DMS153 (cell line): ENCODE results near the gene KRT85.
"Not testable (repeated sequence)": the region's sequence is repeated elsewhere in the genome, so short reads cannot be mapped to it uniquely, and the experiment has no call there.

Source experiments
- DNase-seq: peaks from one replicate; lab custom pipeline; 2025; lab: John Stamatoyannopoulos, UW

Gene KRT85

DNA sequence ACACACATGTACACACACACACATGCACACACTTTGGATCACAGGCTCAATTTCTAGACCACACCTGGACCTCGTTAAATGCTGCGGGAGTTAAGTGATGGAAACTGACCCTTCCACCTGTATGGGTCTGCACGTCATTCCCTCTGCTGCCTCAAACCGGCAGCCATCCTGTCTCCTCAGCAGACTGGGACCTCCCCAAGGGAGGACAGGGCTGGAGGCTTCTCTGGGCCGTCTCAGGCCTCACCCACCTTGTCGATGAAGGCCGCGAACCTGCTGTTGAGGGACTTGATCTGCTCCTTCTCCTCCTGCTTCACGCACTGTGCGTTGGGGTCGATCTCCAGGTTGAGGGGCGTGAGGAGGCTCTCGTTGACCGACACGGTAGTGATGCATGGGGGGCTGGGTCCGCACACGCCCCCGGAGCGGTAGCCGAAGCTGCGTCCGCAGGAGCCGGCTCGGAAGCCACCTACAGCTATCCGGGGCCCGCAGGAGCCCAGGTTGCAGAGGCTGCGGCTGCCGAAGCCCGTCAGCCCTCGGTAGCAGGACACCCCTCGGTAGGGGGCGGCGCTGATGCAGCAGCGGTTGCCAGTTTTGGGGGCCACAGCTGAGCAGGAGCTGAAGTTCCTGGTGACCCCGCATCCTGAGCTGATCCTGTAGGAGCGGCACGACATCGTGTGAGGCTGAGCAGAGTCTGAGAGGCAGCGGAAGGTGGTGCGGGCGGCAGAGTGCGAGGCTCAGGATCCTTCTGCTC, at the start of gene KRT85:
Gene KRT85 (minus strand): TSS at position 744 of the 748 bp plus-strand sequence. CDS start 76 bp downstream, at position 668.
- no peak for DNase-seq

DNA sequence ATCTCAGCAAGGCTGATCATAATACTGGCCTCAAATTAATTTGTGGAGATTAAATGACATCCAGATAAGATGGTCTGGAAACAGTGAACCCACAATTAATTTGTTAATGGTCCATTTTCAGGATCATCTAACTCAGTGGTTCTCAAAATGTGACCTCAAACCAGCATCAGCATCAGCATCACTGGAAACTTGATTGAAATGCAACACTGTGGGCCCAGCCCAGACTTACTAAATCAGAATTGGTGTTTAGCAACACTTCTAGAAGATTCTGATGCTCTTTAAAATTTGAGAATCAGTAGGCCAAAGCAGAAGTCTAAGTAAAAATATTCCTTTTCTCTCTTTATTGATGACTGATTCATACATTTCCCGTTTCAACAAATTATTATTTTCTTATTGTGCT, 49.5 kb upstream of the KRT85 start:
- no peak for DNase-seq

DNA sequence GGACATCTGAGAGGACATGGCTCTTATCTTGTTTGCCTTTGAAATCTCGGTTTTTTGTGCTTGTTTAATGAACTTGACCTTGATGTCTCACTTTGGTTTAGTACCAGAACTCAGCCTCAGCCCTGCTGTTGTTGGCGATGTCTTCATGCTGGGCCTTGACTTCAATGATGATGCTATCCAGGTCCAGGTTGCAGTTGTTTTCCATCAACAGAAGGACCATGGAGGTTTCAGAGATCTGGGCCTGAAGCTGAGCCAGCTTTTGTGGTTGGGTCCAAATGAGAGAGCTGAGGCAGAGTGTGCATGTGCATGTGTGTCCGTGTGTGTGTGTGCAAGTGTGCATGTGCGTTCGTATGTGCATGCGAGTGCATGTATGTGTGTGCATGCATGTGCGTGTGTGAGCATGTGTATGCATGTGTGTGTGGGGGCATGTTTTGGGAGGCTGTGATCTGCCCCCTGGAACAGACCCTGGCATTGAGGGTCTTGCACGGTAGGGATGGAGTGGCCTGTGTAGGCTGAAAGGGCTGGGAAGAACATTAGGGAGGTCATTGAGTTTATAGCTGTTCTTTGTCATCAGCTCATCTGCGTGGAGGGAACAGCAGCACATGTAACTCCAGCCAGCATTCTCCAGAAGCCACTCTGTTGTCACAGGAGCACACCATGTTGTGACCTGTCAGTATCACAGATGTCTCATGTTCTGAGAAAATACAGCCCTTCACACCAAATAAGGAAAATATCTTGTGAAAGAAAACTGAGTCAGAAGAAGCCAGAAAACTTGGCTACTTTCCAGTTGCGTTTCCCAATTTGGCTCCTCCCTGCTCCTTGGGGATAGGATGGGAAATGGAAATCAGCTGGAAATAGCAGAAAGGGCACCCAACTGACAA, 48.8 kb upstream of the KRT85 start:
- no peak for DNase-seq

DNA sequence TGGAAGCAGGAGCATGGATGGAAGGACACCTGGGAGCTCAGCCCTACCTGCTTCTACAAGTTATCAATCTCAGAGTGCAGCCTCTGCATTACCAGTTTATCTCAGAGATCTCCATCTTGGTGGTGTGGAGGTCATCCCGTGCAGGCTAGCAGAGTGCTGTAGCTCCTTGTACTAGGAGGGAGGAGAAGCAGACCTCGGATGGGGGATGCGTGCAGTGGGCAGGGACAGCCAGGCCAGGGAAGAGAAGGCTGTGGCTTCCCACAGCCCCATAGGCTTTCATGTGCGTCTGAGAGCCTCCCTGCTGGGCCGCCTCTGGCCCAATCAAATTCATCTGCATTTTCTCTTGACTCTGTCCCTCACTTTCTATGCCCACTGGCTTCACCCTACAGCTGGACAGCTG, 47.7 kb upstream of the KRT85 start:
- DNase-seq = no peak

DNA sequence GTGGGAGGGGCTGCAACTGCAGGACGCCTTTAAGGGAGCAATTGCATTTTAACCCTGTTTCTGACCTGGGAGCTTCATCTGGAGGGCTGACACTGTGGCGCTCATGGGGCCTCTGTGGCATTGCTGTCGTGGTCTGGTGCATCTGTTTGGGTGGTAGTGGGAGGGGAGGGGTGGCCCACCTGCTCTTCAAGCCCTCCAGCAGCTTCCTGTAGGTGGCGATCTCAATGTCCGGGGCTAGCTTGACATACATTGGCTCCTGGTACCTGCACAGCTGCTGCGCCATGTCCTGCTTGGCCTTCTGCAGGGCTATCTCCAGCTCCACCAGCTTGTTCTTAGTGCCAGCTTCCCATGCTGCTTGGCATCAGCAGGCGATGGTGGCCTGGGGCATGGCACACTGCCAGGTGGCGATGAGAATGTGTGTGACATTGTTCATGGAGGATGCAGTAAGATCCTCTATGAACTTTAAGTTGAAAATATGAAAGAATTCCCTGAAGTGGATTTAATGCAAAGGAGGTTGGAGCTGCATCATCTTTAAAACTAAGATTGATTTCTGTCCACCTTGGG, 46.6 kb upstream of the KRT85 start:
- no peak for DNase-seq

DNA sequence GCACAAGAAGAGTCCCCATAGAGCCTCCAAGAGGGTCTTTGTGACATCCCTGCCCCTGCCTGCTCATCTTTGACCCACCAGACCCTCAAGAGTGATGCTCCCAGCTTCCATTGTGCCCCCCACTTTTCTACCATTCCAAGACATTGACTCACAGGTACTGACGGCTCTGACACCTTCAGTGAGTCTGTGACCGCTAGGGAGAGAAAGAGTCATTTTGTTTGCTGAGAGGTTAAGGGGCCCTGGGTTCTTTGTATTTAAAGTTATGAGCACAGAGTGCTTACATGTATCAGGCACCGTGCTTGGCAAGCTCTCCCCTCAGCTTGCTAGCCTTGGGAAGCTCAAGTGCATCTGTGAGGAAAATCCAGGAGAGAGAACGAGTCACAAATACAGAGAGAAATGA, 45.9 kb upstream of the KRT85 start:
- DNase-seq = no peak

DNA sequence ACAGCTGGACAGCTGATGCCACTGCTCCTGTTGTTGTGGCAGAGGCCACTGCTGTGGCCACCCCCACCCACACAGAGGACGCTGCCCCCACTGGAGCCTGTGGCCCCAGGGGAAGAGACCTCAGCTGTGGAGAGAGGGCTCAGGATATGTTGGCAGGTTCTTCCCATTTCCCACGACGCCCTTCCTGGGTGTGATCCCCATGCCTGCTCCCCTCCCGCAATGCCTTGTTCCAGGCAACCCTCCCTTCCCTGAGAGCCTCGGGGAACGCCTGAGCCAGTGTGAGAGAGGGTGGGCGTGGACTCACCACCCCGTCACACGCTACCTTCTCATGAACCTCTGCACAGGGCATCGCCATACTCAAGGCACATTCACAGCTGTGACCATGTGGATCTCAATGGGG, 44.5 kb upstream of the KRT85 start:
- no peak for DNase-seq

DNA sequence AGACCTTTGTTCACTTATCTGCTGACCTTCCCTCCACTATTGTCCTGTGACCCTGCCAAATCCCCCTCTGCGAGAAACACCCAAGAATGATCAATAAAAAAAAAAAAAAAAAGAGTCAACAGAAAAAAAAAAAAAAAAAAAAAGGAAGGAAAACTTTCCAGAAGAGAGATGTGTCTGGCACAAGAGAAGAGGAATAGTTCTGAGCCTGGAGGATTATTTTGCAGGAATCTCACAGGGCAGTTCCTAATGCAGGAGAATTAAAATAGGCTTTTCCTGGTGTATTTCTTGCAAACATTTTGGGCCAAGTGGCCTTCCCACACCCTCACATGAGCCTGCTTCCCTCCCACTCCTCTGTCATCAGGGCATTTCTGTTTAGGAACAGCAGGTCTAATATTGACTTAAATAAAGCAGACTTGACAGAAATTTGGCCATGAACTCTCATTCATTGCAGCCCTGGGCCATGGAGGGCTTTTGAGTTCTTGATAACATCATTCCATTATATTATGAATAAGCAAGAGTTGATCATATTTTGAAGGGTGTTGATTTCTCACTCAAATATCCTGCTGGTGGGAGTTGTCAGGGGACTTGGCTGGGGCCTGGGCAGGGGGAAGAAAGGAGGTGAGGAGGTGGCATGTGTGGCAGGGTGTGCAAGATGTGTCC, 43.4 kb upstream of the KRT85 start:
- DNase-seq = not testable (repeated sequence)

DNA sequence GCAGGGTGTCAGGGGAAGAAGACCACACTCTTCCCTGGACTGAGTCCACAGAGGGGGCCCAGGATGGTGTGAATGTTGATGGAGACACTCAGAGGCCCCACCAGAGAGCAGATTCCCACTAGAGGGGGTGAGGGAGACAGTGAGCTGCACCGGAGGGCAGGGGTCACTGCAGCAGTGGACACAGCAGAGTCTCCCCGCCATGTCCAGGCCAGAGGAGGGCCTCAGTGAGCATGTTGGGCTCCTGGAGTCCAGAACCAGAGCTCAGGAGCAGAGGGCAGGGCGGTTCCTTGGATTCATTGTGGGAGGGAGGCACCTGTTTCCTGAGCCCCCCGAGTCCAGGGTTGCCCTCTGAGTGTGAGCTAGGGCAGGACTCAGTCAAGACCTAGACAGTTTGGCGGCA, 40.6 kb upstream of the KRT85 start:
- DNase-seq = no peak

DNA sequence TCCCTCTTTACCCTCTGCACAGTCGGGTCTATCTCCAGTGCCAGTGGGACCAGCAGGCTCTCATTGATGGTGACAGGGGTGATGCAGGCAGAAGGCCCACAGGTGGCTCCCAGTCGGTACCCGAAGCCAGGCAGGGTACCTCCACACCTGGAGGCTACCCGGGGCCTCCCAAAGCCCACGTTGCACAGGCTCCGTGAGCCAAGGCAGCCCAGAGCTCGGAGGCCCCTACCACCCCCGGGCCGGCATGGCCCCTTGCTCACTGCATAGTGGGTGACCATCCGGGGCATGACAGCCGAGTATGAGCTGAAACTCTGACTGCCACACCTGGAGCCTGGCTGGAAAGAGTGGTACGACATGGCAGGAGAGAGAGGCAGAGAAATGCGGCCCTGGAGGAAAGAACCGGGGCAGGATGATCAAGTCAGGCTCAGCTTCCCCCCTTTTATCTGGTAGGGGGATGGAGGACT, 38.7 kb upstream of the KRT85 start, which contains the start of gene KRT82:
Gene KRT82 (minus strand): TSS at position 414 of the 464 bp plus-strand sequence. CDS start 58 bp downstream, at position 356.
- no peak for DNase-seq

DNA sequence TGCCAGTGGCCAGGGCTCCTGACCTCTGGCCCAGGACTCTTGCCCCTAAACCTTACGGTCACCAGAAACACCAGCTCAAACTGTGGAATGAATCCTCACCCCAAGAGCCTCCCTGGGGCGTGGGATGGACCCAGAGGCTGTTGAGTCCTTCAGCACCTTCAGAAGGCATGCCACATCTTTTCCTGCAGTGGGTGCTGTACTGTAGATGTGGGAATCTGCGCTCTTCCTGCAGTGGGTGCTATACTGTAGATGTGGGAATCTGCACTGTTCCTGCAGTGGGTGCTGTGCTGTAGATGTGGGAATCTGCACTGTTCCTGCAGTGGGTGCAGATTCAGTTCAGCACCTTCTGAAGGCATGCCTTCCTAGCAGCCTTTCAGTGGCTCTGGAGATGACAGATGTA, 37.7 kb upstream of the KRT85 start:
- DNase-seq = no peak

DNA sequence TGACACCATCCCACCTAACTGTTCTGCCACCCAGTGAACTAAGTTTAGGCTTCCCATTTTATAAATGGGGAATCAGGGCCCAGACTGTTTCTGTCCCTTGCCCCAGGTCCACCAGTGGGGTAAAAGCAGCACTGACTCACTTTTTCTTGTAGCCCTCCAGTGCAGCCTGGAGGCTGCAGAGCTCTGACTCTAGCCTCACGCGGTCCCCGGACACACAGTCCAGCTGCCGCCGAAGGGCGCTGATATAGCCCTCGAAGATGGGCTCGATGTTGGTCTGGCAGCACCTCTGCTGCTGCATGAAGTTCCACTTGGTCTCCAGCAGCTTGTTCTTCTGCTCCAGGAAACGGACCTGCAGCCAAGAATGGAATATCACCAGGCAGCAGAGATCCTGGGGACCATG, 36.3 kb upstream of the KRT85 start:
- DNase-seq = no peak

DNA sequence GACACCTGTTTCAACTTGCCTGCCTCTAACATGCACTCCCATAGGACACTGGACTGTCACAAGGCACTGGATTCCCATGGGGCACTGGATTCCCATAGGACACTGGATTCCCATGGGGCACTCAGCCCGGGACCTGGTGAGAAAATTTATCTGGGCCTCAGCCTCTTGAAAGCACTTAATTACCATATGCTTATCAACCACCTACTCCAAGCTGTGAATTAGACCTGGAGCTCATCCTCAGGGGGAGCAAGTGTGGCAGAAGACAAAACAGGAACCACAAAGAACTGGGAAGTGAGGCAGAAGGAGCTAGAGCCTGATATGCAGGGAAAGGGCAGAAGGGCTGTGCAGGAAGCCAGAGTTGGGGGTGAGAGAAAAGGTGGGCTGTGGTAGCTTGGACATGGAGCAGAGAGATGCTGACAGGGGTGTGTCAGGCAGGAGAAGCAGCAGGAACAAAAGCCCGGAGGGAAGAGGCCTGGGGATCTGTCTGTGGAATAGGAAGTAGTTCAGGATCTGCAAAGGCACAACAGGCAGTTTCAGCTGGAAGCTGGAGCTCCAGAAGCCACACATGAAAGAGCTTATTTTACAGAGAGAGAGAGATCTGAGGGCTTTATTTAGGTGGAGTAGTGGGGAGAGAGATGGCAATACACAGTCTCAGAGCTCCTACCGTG, 35.7 kb upstream of the KRT85 start:
- no peak for DNase-seq

DNA sequence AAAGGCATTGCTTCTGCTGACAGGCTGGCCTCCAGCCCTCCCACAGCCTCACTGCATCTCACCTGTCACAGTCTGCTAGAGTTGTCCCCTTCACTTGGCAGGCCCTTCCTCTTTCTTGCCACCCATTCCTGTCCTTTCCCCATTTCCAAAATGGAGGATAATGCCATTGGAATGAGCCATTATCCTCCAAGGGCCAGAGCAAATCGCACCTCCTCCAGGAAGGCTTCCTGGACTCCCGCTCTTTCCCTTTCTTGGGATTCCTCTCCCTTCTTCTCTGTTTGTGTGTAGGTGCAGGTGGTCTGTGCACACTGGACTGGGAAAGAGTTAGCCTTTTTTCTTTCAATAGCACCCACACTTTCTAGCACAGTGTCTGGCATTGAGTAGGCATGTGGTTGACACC, 35.1 kb upstream of the KRT85 start:
- no peak for DNase-seq

DNA sequence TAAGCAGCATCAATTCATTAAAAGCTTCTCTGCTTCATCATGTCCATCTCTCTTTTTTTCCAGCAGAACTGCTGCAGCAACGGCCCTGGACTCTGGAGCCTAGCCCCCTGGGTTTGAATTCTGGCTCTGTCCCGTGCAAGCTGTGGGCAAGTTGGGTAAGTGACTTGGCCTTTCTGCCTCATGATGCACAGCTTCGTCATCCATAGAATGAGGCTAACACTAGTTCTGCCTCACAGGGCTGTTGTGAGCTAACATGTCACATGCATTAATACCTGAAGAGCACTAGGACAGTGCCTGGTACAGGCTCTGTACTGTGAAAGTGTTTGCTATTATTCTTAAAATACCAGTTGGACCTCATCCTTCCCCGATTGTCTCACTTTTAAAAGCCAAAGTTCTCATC, 34.6 kb upstream of the KRT85 start:
- DNase-seq = no peak

DNA sequence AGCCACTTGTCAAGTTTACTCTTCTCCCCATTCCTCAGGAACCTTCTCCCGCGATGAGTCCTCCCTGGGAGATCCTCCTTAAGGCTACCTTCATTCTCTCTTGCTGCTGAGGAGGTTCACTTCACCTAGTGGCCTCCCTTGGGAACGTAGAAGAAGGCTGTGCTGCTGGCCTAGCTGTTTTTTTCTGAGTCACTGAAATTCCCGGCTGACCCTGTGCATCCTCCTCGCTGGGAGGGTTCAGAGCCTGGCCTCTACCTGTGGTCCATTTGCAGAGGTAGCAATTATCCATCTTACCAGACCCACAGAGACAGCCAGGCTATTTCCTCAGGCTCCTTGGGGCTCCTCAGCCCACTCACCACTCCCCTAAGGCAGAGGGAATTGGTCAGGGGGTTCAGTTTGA, 34.2 kb upstream of the KRT85 start:
- DNase-seq = no peak

DNA sequence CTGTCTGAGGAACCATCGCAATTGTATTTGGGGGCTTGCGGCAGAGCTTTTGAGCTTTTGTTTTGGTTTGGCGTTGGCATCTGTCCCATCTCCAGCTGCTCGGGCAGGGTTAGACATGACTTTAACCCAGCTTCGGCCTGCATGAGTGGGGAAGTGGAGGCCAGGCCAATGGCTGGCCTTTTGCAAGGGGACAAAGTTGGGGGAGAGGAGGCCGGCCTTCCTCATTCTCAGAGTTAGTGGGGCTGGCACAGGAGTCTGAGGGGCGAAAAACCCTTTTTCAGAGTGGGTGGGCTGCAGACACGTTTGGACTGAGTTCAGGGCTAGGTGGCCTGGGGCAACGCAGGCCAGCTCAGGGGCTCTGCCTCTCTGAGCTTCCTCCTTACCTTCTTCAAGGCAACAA, 33.6 kb upstream of the KRT85 start:
- DNase-seq = no peak

DNA sequence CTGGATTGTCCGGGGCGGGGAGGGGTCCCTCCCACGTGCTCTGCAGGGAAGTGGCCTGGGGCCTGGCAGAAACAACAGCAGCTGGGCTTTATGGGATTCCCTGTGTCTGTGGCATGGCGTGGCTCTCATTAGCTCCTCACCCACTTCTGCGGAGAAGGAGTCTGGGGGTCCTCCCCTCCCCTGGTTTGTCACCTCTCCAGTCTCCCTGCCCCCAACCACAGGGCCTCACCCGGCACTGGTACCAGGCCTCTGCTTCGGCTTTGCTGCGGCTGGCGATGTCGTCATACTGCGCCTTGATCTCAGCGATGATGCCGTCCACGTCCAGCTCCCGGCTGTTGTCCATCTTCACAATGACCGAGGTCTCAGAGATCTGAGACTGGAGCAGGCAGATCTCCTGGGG, 32.5 kb upstream of the KRT85 start:
- no peak for DNase-seq

DNA sequence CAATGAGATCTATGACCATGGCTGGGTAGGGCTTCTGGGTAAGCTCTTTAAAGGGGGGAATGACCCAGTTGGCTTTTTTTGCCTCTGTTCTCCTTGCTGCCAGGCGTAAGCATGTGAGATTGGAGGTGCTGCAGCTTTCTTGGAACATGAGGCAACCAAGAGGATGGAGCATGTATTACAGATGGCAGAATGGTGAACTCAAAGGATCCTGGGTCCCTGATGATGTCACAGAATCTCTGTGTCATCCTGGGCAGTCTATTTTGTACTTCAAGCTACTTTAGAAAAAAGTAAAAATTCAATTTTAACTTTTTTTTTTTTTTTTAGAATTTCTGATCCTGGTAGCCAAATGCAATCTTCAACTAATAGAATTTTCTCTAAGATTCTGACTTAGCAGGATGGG, 30.9 kb upstream of the KRT85 start:
- no peak for DNase-seq

DNA sequence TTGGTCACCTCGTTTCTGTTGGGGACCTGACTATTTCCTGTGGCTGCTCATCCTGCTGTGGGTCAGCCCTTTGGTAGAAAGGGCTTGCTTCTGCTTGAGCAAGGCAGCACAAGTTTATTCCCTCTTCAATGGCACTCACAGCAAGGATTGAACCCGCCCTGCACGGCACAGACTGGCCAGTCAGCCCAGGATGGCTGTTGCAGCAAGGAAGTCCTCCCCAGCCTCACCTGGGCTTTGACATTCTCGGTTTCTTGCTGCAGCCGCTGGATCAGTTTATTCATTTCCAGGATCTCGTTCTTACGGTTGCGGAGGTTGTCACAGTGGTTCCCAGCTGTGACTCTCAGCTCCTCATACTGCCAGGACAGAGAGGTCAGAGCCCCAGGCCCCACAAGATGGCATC, 29.4 kb upstream of the KRT85 start:
- DNase-seq = no peak

DNA sequence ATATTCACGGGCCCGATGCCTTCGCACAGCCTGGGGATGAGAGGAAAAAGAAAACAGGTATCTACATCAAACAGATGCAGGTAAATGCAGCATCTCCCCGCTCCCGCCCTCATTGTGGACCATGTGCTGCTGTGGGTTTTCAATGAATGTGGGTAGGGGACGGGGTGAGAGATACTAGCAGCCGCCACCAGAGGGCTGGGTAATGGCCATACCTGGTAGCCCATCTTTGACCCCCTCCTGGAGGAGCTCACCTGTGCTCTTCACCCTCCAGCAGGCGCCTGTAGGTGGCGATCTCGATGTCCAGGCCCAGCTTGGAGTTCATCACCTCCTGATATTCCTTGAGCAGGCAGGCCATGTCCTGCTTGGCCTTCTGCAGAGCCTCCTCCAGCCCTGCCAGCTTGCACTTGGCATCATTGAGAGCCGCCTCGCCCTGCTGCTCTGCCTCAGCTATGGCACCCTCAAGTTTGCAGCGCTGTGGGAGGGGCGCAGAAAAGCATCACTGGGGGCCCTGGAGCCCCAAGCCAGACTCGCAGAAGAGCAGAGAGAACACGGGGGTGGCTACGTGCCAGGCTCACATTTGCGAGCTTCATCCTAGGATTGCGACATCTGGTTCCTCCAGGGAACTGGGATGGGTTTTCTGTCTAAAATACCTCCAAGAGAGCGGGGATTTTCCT, 28.6 kb upstream of the KRT85 start:
- DNase-seq = peak; percentile 25
